K562 (cell line): ENCODE data around the gene CPED1. TPM values are rescaled to one million over a fixed set of nuclear protein-coding genes. Genes with fewer than 3 reads are reported as not detected.

Experiments
- ATAC-seq: fragments of 200-7000 bp; cut with Tn5 transposase; 3 replicates; pipeline ENCODE4 v1.9.1; 2020; ENCODE audit warnings: moderate library complexity
- BruUV-seq: library from RNA; stranded (reverse); fragments of 400-500 nt; replicated peaks from 2 replicates; lab custom pipeline; 2021; lab: Mats Ljungman, UMichigan
- CTCF ChIA-PET: fragments of 300-600 bp; formaldehyde crosslinking; extraction: SDS; loops from one replicate; lab custom pipeline; 2021; ENCODE audit warnings: low intra/inter-chr PET ratio; lab: Yijun Ruan, JAX
- POLR2A ChIA-PET: fragments of 300-600, 350-650 bp; sonication (Branson Sonifier 250); formaldehyde crosslinking; extraction: SDS; loops from one replicate; lab custom pipeline; 2021; ENCODE audit warnings: antibody characterized with exemption, inconsistent platforms; lab: Yijun Ruan, JAX
- DNase-seq, 4 experiments: peaks; one replicate each; pipeline versions ENCODE4 v3.0.0 to v3.0.0-alpha.2; 2011 to 2018; ENCODE audit warnings: low spot score in 3 of 4, mixed read lengths in 3 of 4; ENCODE audit errors: extremely low read depth in 1 of 4
- FAIRE-seq: peaks from 2 replicates; lab custom pipeline; 2011; peaks lifted over from hg19 to GRCh38; lab: Jason Lieb, UNC
- H2AFZ ChIP-seq: 2 replicates; pipeline ENCODE4 v1.6.0; 2011; ENCODE audit warnings: low read depth, low read length, control low read depth, inconsistent platforms
- H3K27ac ChIP-seq: fragments of 200-600 bp; 3 replicates; pipeline ENCODE4 v1.8.0; 2011; ENCODE audit warnings: low read depth, mild to moderate bottlenecking, control low read depth, inconsistent platforms, low read length, moderate library complexity, mixed read lengths; ENCODE audit errors: extremely low read depth
- H3K27me3 ChIP-seq, 2 experiments: fragments of 300-600 bp in 1 of 2; 2 replicates in 1 of 2; 3 replicates in 1 of 2; pipeline versions ENCODE4 v1.6.0 to v1.8.0; 2011; ENCODE audit warnings: inconsistent platforms in 2 of 2, low read length in 2 of 2, mild to moderate bottlenecking in 1 of 2, mixed read lengths in 1 of 2, moderate library complexity in 1 of 2; ENCODE audit not compliant: control insufficient read depth in 2 of 2, insufficient read depth in 2 of 2
- H3K36me3 ChIP-seq: fragments of 300-600 bp; 3 replicates; pipeline ENCODE4 v1.8.0; 2011; ENCODE audit warnings: mild to moderate bottlenecking, low read length, inconsistent platforms; ENCODE audit not compliant: control insufficient read depth, insufficient read depth
- H3K4me1 ChIP-seq, 2 experiments: fragments of 200-600 bp in 1 of 2; replicated peaks in 1 of 2; 2 replicates in 1 of 2; 3 replicates in 1 of 2; pipeline versions ENCODE4 v1.5.1 to v1.8.0; 2011; ENCODE audit warnings: inconsistent platforms in 2 of 2, low read length in 2 of 2, mild to moderate bottlenecking in 1 of 2, mixed read lengths in 1 of 2, moderate library complexity in 1 of 2; ENCODE audit not compliant: control insufficient read depth in 2 of 2, insufficient read depth in 2 of 2
- H3K4me2 ChIP-seq: 2 replicates; pipeline ENCODE4 v1.6.1; 2011; ENCODE audit warnings: low read length, control low read depth, inconsistent platforms, mixed read lengths; ENCODE audit not compliant: insufficient read depth
- H3K4me3 ChIP-seq: fragments of 200-600 bp; sonication (generic), shearing (Covaris generic); 2 replicates; pipeline ENCODE4 v1.5.1; 2016; ENCODE audit warnings: control low read depth, inconsistent platforms
- H3K79me2 ChIP-seq: fragments of 200-600 bp; 3 replicates; pipeline ENCODE4 v1.8.0; 2011; ENCODE audit warnings: low read length, inconsistent platforms; ENCODE audit not compliant: control insufficient read depth, insufficient read depth
- H3K9ac ChIP-seq, 2 experiments: 2 replicates each; pipeline versions ENCODE4 v1.6.0 to v1.6.1; 2011; ENCODE audit warnings: low read depth in 2 of 2, low read length in 2 of 2, control low read depth in 1 of 2, inconsistent platforms in 1 of 2, mild to moderate bottlenecking in 1 of 2, mixed read lengths in 1 of 2; ENCODE audit not compliant: insufficient read depth in 1 of 2
- H3K9me1 ChIP-seq: one replicate; pipeline ENCODE4 v1.6.0; 2011; ENCODE audit warnings: inconsistent platforms, mild to moderate bottlenecking, low read length, moderate library complexity; ENCODE audit not compliant: control insufficient read depth, insufficient read depth
- H3K9me3 ChIP-seq: replicated peaks from 2 replicates; pipeline ENCODE4 v1.5.1; 2011; ENCODE audit warnings: low read depth, low read length, inconsistent platforms; ENCODE audit not compliant: control insufficient read depth, insufficient read depth
- H4K20me1 ChIP-seq: replicated peaks from 2 replicates; pipeline ENCODE4 v1.6.1; 2011; ENCODE audit warnings: low read length, inconsistent platforms, mixed read lengths; ENCODE audit not compliant: control insufficient read depth, insufficient read depth
- CHD1 ChIP-seq: fragments of 200-600 bp; sonication (generic); IDR thresholded peaks from one replicate; pipeline ENCODE4 v1.6.1; 2012; ENCODE audit warnings: mild to moderate bottlenecking, moderate library complexity, low read length, inconsistent platforms
- FOXP1 ChIP-seq: sonication (generic); formaldehyde crosslinking; IDR thresholded peaks from 2 replicates; pipeline ENCODE4 v1.8.0; 2022; ENCODE audit warnings: mild to moderate bottlenecking, missing genetic modification reagents
- MXI1 ChIP-seq: IDR thresholded peaks from 2 replicates; pipeline ENCODE4 v1.6.1; 2011; ENCODE audit warnings: low read depth, mild to moderate bottlenecking, improper control_type of control experiment, low read length
- SMAD4 ChIP-seq: fragments of 250-450 bp; sonication (Bioruptor Pico); conservative IDR thresholded peaks from 2 replicates; pipeline ENCODE4 v1.8.0; 2021; ENCODE audit warnings: inconsistent platforms, mild to moderate bottlenecking, moderate library complexity
- WGBS: fragments of 100-300 bp; shearing (Covaris generic); methylation state at CpG from one replicate; pipeline ENCODE4 v1.1.6; 2016; ENCODE audit warnings: low coverage, mixed read lengths; ENCODE audit not compliant: insufficient coverage; ENCODE audit errors: missing lambda C conversion rate; 5-methylcytosine and 5-hydroxymethylcytosine counted together
- in situ Hi-C: fragments of 300-500 bp; cut with MboI; formaldehyde crosslinking; loops from 4 replicates; pipeline ENCODE4 v1.15.0; 2018; ENCODE audit warnings: inconsistent platforms, mixed read lengths
- intact Hi-C: fragments of 100-400 bp; cut with micrococcal nuclease; formaldehyde crosslinking; loops from 2 replicates; pipeline ENCODE4 v1.14.2; 2022
- polyA plus RNA-seq, 8 experiments: library from polyadenylated mRNA; depleted of rRNA in 4 of 8; stranded (reverse) in 5 of 8; unstranded in 3 of 8; fragments of >200 nt; fragmentation: Nextera tagmentation in 2 of 8; fragmentation: Illumina TruSeq in 1 of 8; extraction: Ambion mirVana in 2 of 8; extraction: Trizol in 1 of 8; gene quantifications; 2 replicates each; pipeline versions ENCODE4 v1.2.1 to v1.2.3, GENCODE V29; 2011 to 2014; ENCODE audit warnings: inconsistent platforms in 1 of 8, missing spikeins in 1 of 8
- total RNA-seq, 7 experiments: library from RNA; depleted of rRNA in 6 of 7; stranded (reverse); fragments of >200 nt in 6 of 7; fragmentation: Illumina TruSeq in 2 of 7; extraction: Trizol in 2 of 7; gene quantifications; 2 replicates each; pipeline versions ENCODE4 v1.2.1 to v1.2.3, GENCODE V29; 2011 to 2021; ENCODE audit warnings: low replicate concordance in 1 of 7
- TF ChIP-seq, protein P1 (sequence below): fragments of 450-650 bp; IDR thresholded peaks from 2 replicates; pipeline ENCODE4 v1.6.1; 2016; ENCODE audit warnings: borderline replicate concordance

Gene CPED1
- total and polyA plus RNA-seq, 9 of the 15 experiments (the other 6 are each of a cell fraction or from before 2014, with no cell fraction given), result 195 to 393 (median 290) TPM

DNA sequence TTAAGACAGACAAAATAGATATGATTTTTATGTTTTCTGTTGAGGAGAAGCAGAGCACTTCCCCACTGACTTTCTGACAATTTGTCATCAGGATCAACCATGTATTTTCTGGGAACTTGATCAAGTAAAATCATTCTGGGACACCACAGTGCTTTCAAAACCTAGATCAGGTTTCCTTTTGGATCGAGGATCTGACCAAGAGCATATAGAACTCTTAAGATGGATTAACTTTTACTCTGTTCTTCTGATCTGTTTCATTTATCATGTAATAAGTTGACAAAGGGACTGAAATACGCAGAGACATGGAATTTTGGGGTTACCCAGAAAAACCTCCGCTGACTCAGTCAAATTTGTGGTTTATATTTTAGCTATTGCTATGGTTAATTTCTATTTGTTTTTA, 204.3 kb downstream of the CPED1 start:
- Histone ChIP-seq H3K36me3 (peaks cover 79% of the 10 kb centered on the region), H3K4me3 (no peak overlapping the region), H3K9me1 (no peaks in the 10 kb centered on the region), H2AFZ (no peak overlapping the region), H3K79me2 (peaks cover 77% of the 10 kb centered on the region), H3K27ac (no peak overlapping the region), H3K4me1 (no peaks in the 10 kb centered on the region), H3K27me3 (no peaks in the 10 kb centered on the region), H3K4me2 (no peak overlapping the region), H3K9me3 (no peaks in the 10 kb centered on the region), H4K20me1 (no peaks in the 10 kb centered on the region), H3K9ac (no peak overlapping the region)
- WGBS, result 99% methylated on average over 3 of the region's 3 CpGs
- no peak for FAIRE-seq
- TF ChIP-seq MXI1 (no peak), FOXP1 (CRISPR knock-in tag) (no peak), CHD1 (no peak), SMAD4 (0 out of 2 replicates have a peak, but pooled peaks have one; percentile 21)
- TF ChIP-seq, protein P1, sequence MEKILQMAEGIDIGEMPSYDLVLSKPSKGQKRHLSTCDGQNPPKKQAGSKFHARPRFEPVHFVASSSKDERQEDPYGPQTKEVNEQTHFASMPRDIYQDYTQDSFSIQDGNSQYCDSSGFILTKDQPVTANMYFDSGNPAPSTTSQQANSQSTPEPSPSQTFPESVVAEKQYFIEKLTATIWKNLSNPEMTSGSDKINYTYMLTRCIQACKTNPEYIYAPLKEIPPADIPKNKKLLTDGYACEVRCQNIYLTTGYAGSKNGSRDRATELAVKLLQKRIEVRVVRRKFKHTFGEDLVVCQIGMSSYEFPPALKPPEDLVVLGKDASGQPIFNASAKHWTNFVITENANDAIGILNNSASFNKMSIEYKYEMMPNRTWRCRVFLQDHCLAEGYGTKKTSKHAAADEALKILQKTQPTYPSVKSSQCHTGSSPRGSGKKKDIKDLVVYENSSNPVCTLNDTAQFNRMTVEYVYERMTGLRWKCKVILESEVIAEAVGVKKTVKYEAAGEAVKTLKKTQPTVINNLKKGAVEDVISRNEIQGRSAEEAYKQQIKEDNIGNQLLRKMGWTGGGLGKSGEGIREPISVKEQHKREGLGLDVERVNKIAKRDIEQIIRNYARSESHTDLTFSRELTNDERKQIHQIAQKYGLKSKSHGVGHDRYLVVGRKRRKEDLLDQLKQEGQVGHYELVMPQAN, result no peak
- POLR2A ChIA-PET, result no interaction called here
- in situ Hi-C loops, result no loop called here
- BruUV-seq, result no TSS peak
- CTCF ChIA-PET, result no interaction called here
- no peak for DNase-seq
- ATAC-seq, result no peak
- intact Hi-C loops, result no loop called here
